Fibroblast of lung (primary cell): ENCODE measurements around the gene TMC1.

Experiments
- CTCF ChIP-seq, 2 donors: IDR thresholded peaks in 1 of 2; conservative IDR thresholded peaks in 1 of 2; 1 replicate in 1 of 2; 2 replicates in 1 of 2; pipeline ENCODE4 v1.5.1; 2011 to 2012; ENCODE audit warnings: low read length in 2 of 2, control low read depth in 1 of 2, inconsistent platforms in 1 of 2, low read depth in 1 of 2, mild to moderate bottlenecking in 1 of 2
- EZH2 ChIP-seq: IDR thresholded peaks from 2 replicates; pipeline ENCODE4 v1.5.1; 2012; ENCODE audit warnings: low read length, control low read depth, mild to moderate bottlenecking; ENCODE audit errors: missing control alignments

DNA sequence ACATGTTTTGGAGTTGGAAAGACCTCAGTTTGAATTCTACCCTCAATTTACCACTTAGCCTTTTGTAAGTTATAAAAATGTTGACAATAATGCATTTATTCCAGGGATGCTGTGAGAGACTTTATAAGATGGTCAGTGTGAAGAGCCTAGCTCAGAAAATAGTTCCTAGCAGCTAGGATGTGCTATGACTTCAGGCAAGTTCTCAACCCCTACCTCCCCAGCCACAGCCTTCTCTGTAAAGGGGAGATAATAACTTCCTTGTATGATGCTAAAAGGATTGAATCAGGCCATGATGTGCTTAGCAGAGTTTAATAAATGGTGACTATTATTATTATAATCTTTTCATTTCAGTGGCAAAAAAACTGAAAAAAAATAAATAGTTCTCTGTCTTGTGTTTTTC, 353.8 kb downstream of the TMC1 start:
- no peak for TF ChIP-seq CTCF (conservative IDR thresholded peaks at IDR 0.05 in 1 of 2, IDR thresholded peaks at IDR 0.05 in 1 of 2; ENCODE audit: low read depth in 1 of 2, low read length in 2 of 2)
- TF ChIP-seq EZH2 = no peak
